ENCODE results near the gene IGSF21. TPM values are rescaled to one million over a fixed set of nuclear protein-coding genes. Genes with fewer than 3 reads are reported as not detected.
A peak's percentile ranks its signal among the peaks of the same experiment; 100 is the strongest.

The IGSF21 gene
- total and polyA plus RNA-seq, 12 donors = 0.18 to 16.4 (median 7.0) TPM

DNA sequence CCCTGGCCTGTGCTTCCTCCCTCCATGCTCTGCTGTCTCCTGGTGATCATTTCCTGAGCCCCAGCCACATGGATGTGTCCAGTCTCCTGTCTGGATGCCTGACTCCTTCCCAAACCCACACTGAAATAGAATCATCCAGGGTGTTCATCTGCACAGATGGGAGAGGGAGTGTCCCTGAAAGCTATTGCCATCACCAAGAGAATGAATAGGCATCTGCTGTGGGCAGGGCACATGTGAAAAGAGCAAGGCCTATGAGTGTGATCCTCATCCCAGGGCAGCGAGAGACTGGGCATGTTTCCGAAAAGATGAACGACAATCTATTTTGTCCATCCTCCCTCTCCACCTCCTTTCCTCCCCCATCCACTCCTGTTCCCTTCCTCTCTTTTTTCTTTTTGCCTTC is 5.0 kb downstream of the IGSF21 start:
- Histone ChIP-seq H3K9me3 (replicated peaks in 1 of 3) (no peaks in the 10 kb centered on the region), H3K27me3 (peaks cover 40% of the 10 kb centered on the region), H3K36me3 (replicated peaks in 1 of 2) (no peaks in the 10 kb centered on the region), H3K4me3 (no peak overlapping the region), H3K27ac (no peak overlapping the region), H3K4me1 (replicated peaks in 1 of 2) (peaks cover 0 to 3% of the 10 kb centered on the region in 2 donors)
- no peak for DNase-seq
- WGBS, 4 donors = 82 to 96% (median 85%) methylated on average over 3 of the region's 3 CpGs
- TF ChIP-seq, protein P1, sequence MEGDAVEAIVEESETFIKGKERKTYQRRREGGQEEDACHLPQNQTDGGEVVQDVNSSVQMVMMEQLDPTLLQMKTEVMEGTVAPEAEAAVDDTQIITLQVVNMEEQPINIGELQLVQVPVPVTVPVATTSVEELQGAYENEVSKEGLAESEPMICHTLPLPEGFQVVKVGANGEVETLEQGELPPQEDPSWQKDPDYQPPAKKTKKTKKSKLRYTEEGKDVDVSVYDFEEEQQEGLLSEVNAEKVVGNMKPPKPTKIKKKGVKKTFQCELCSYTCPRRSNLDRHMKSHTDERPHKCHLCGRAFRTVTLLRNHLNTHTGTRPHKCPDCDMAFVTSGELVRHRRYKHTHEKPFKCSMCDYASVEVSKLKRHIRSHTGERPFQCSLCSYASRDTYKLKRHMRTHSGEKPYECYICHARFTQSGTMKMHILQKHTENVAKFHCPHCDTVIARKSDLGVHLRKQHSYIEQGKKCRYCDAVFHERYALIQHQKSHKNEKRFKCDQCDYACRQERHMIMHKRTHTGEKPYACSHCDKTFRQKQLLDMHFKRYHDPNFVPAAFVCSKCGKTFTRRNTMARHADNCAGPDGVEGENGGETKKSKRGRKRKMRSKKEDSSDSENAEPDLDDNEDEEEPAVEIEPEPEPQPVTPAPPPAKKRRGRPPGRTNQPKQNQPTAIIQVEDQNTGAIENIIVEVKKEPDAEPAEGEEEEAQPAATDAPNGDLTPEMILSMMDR (IDR thresholded peaks at IDR 0.05) = no peak
- TF ChIP-seq POLR2A (IDR thresholded peaks at IDR 0.05) = no peak
- intact Hi-C loops (cut with DNase I) = no loop called here

DNA sequence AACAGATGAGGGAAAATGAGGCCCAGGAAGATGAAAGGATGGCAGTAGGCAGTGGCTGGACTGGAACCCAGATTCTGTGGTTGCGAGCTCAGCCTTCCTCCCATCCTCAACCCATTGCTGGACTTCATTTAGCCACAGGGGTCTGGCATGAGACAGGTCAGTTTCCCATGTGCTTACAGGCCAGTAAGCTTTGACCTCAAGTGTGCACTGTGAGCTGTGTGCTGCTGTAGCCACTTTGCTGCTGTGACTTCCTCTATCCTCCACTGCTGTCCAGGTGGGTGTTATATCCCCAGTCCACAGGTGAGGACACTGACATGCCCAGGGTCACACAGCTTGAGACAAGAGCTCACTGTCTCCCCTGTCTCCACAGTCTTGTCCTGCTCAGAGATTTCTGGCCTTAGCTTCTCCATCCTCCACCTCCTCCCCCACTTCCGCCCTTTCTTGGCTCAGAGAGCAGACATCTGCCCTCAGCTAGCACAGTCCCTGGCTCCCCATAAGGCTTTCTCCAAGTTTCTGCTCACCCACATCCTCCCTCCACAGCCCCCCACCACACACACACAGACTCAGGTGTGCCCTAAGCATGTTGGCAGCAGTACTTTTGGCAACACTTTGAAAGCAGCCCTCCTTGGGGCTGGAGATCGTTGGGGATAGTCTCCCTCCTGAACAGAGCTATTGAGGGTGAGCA is 7.3 kb downstream of the IGSF21 start:
- Histone ChIP-seq H3K4me3 (no peak overlapping the region), H3K27me3 (peaks cover 26% of the 10 kb centered on the region), H3K27ac (no peak overlapping the region), H3K4me1 (replicated peaks in 1 of 2) (peaks cover 0 to 3% of the 10 kb centered on the region in 2 donors), H3K9me3 (replicated peaks in 1 of 3) (no peaks in the 10 kb centered on the region), H3K36me3 (replicated peaks in 1 of 2) (no peaks in the 10 kb centered on the region)
- WGBS, 4 donors = 72 to 86% (median 78%) methylated on average over 3 of the region's 3 CpGs
- TF ChIP-seq POLR2A (IDR thresholded peaks at IDR 0.05) = no peak
- TF ChIP-seq, protein P1 (IDR thresholded peaks at IDR 0.05) = no peak
- no peak for DNase-seq
- intact Hi-C loops (cut with DNase I) = no loop called here

DNA sequence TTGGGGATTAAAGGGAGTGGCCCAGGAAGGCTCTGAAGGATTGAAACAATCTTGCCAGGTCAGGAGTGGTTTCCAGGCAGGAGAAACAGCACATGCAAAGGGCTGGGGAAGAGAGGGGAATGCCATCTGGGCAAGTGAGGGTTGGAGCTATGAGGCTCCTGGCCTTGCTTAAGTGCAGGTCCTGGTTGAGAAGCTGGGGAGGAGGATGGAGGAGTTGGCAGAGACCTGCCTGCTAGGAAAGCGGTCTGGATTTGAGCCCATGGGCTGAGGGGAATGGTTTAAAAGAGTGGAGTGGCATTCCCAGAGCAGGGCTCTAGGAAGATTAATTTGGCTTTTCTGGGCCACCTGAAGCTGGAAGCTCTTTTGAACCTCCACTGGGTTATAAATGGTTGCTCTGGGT is 9.2 kb downstream of the IGSF21 start:
- H3K9me3 ChIP-seq (replicated peaks in 1 of 3) = no peaks in the 10 kb centered on the region
- TF ChIP-seq POLR2A (IDR thresholded peaks at IDR 0.05) = no peak
- TF ChIP-seq, protein P1 (IDR thresholded peaks at IDR 0.05) = no peak
- peaks cover 13% of the 10 kb centered on the region for H3K27me3 ChIP-seq
- H3K36me3 ChIP-seq (replicated peaks in 1 of 2) = no peaks in the 10 kb centered on the region
- H3K4me3 ChIP-seq = no peak overlapping the region
- no peaks in the 10 kb centered on the region for H3K4me1 ChIP-seq (replicated peaks in 1 of 2)
- intact Hi-C loops (cut with DNase I) = no loop called here
- no peak overlapping the region for H3K27ac ChIP-seq
- DNase-seq = no peak
- 93 to 100% (median 100%) methylated on average over 1 of the region's 1 CpG for WGBS, 4 donors

DNA sequence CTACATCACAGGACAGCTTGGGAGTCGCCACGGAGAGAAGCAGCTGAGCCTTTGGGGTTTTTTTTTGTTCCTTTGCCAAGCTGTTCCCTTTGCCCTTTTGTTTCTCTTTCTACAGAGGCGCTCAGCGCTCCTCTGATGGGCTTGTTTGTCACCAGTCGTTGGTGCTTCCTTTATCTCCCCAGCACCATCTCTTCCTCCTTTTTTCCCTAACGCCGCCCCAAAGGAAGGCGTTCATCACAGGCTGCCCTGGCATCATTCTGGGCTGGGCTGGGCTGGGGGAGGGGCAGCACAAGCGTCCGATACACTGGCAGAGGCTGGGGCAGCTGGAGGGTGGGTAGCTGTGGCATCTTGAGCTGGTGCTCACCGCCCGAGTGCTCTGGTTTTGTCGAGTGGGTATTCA is 10.5 kb downstream of the IGSF21 start:
- Histone ChIP-seq H3K9me3 (replicated peaks in 1 of 3) (no peaks in the 10 kb centered on the region), H3K4me3 (no peak overlapping the region), H3K27ac (peak overlapping the region in 3 of 5 donors; percentile 25 to 67 (median 26)), H3K36me3 (replicated peaks in 1 of 2) (no peaks in the 10 kb centered on the region), H3K27me3 (peaks cover 12% of the 10 kb centered on the region), H3K4me1 (replicated peaks in 1 of 2) (no peaks in the 10 kb centered on the region)
- no peak for TF ChIP-seq POLR2A (IDR thresholded peaks at IDR 0.05)
- TF ChIP-seq, protein P1 (IDR thresholded peaks at IDR 0.05) = no peak
- intact Hi-C loops (cut with DNase I) = no loop called here
- WGBS, 4 donors = 41 to 47% (median 43%) methylated on average over 13 of the region's 13 CpGs
- peak in 4 of 7 donors; percentile 29 to 69 (median 44) for DNase-seq
